SK-N-SH treated with all-trans-retinoic acid at 6 μM for 48 hours (cell line): ENCODE results near the gene KHDRBS1.

Experiments used
- ATAC-seq: fragments of 200-7000 bp; cut with Tn5 transposase; 3 replicates; pipeline ENCODE4 v1.9.1; 2020; ENCODE audit warnings: mild to moderate bottlenecking, moderate library complexity
- ARNTL ChIP-seq: fragments of 450-650 bp; formaldehyde crosslinking; IDR thresholded peaks from 2 replicates; pipeline ENCODE4 v1.5.0; 2020; ENCODE audit warnings: low read depth, mild to moderate bottlenecking, moderate library complexity, borderline replicate concordance
- BACH2 ChIP-seq: fragments of 250-450 bp; sonication (Bioruptor Pico); IDR thresholded peaks from 2 replicates; pipeline ENCODE4 v1.9.0; 2021; ENCODE audit warnings: mild to moderate bottlenecking, borderline replicate concordance
- CSDC2 ChIP-seq: fragments of 250-450 bp; sonication (Bioruptor Pico); IDR thresholded peaks from 2 replicates; pipeline ENCODE4 v1.5.0; 2020; ENCODE audit warnings: mild to moderate bottlenecking, moderate library complexity
- ESRRG ChIP-seq: fragments of 250-450 bp; sonication (Bioruptor Pico); IDR thresholded peaks from 2 replicates; pipeline ENCODE4 v1.6.1; 2021; ENCODE audit warnings: mild to moderate bottlenecking
- GLIS3 ChIP-seq: fragments of 250-450 bp; sonication (Bioruptor Pico); IDR thresholded peaks from 2 replicates; pipeline ENCODE4 v1.5.0; 2020; ENCODE audit warnings: mild to moderate bottlenecking, moderate library complexity
- ISL1 ChIP-seq: fragments of 250-450 bp; sonication (Bioruptor Pico); IDR thresholded peaks from 2 replicates; pipeline ENCODE4 v2.1.2; 2022; ENCODE audit warnings: mild to moderate bottlenecking, moderate library complexity
- OSR1 ChIP-seq: fragments of 250-450 bp; sonication (Bioruptor Pico); IDR thresholded peaks from 2 replicates; pipeline ENCODE4 v1.8.0; 2022; ENCODE audit warnings: moderate library complexity, mild to moderate bottlenecking, inconsistent platforms
- PPARA ChIP-seq: fragments of 250-450 bp; sonication (Bioruptor Pico); IDR thresholded peaks from 2 replicates; pipeline ENCODE4 v1.5.0; 2020; ENCODE audit warnings: mild to moderate bottlenecking, borderline replicate concordance
- RARB ChIP-seq: fragments of 250-450 bp; sonication (Bioruptor Pico); IDR thresholded peaks from 2 replicates; pipeline ENCODE4 v1.8.0; 2021; ENCODE audit warnings: mild to moderate bottlenecking, moderate library complexity
- SNAI2 ChIP-seq: fragments of 250-450 bp; sonication (Bioruptor Pico); IDR thresholded peaks from 2 replicates; pipeline ENCODE4 v1.5.0; 2020; ENCODE audit warnings: mild to moderate bottlenecking, moderate library complexity
- TCF4 ChIP-seq: fragments of 250-450 bp; sonication (Bioruptor Pico); IDR thresholded peaks from 2 replicates; pipeline ENCODE4 v1.8.0; 2021; ENCODE audit warnings: mild to moderate bottlenecking, moderate library complexity, borderline replicate concordance
- ZC3H10 ChIP-seq: fragments of 250-450 bp; sonication (Bioruptor Pico); IDR thresholded peaks from 2 replicates; pipeline ENCODE4 v1.5.1; 2021; ENCODE audit warnings: mild to moderate bottlenecking, moderate library complexity
- ZFP3 ChIP-seq: fragments of 250-450 bp; sonication (Bioruptor Pico); IDR thresholded peaks from 2 replicates; pipeline ENCODE4 v1.5.0; 2020; ENCODE audit warnings: mild to moderate bottlenecking, moderate library complexity
- ZFP30 ChIP-seq: fragments of 450-650 bp; formaldehyde crosslinking; IDR thresholded peaks from 2 replicates; pipeline ENCODE4 v1.5.0; 2022; ENCODE audit warnings: mild to moderate bottlenecking, moderate library complexity
- ZNF565 ChIP-seq: fragments of 450-650 bp; formaldehyde crosslinking; conservative IDR thresholded peaks from 2 replicates; pipeline ENCODE4 v1.5.0; 2020; ENCODE audit warnings: low read depth, mild to moderate bottlenecking, moderate library complexity
- ZNF70 ChIP-seq: fragments of 450-650 bp; formaldehyde crosslinking; IDR thresholded peaks from 2 replicates; pipeline ENCODE4 v1.5.0; 2020; ENCODE audit warnings: mild to moderate bottlenecking, moderate library complexity
- ZNF8 ChIP-seq: fragments of 450-650 bp; formaldehyde crosslinking; IDR thresholded peaks from 2 replicates; pipeline ENCODE4 v1.5.0; 2020; ENCODE audit warnings: mild to moderate bottlenecking, moderate library complexity
- TF ChIP-seq, protein P1 (sequence below): fragments of 250-450 bp; sonication (Bioruptor Pico); IDR thresholded peaks from 2 replicates; pipeline ENCODE4 v1.5.1; 2020; ENCODE audit warnings: low read depth, mild to moderate bottlenecking, moderate library complexity
- TF ChIP-seq, protein P2 (sequence below): fragments of 250-450 bp; sonication (Bioruptor Pico); IDR thresholded peaks from 2 replicates; pipeline ENCODE4 v1.5.1; 2021; ENCODE audit warnings: mild to moderate bottlenecking, moderate library complexity
- TF ChIP-seq, protein P3 (sequence below): fragments of 250-450 bp; sonication (Bioruptor Pico); IDR thresholded peaks from 2 replicates; pipeline ENCODE4 v1.8.0; 2021; ENCODE audit warnings: low read depth, mild to moderate bottlenecking, moderate library complexity, borderline replicate concordance
- TF ChIP-seq, protein P4 (sequence below): fragments of 250-450 bp; sonication (Bioruptor Pico); IDR thresholded peaks from 2 replicates; pipeline ENCODE4 v1.5.0; 2020; ENCODE audit warnings: mild to moderate bottlenecking, moderate library complexity

KHDRBS1 gene

DNA sequence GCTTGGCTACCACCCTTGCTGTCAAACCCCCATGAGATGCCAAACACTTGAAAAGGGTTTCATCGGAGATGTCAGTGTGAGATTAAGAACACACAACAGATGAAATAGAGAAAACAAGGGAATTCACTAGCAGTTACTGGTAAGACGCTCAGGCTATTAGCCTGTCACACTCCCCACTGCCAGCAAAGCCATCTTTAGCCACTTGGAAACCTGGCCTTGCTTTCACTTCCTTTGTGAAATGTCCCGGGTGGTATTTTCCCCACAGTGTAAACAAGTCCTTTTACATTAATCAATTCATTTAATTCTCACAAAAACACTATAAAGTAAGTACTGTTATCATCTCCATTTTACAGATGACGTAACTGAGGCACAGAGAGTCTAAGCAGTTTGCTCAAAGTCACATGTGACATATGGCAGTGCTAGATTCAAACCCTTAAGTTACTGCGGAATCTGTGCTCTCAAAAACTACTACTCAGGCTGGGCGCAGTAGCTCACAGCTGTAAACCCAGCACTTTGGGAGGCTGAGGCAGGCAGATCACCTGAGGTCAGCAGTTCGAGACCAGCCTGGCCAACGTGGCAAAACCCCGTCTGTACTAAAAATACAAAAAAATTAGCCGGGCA, 32.7 kb upstream of the KHDRBS1 start:
- no peak for TF ChIP-seq ISL1
- TF ChIP-seq, all 23 proteins: peak for 0
- no peak for ATAC-seq

DNA sequence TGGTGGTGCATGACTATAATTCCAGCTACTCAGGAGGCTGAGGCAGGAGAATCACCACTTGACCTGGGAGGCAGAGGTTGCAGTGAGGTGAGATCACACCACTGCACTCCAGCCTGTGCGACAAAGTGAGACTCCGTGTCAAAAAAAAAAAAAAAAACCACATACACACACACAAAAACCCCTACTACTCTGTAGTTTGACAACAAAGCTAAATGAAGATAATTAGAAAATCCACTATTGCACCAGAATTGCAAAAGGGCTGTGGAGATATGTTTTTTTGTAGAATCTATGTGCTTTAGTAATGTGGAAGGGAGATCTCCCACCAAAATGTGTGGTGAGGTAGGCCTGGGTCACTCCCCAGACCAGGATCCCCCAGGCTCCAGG, 32.2 kb upstream of the KHDRBS1 start:
- TF ChIP-seq, protein P1, sequence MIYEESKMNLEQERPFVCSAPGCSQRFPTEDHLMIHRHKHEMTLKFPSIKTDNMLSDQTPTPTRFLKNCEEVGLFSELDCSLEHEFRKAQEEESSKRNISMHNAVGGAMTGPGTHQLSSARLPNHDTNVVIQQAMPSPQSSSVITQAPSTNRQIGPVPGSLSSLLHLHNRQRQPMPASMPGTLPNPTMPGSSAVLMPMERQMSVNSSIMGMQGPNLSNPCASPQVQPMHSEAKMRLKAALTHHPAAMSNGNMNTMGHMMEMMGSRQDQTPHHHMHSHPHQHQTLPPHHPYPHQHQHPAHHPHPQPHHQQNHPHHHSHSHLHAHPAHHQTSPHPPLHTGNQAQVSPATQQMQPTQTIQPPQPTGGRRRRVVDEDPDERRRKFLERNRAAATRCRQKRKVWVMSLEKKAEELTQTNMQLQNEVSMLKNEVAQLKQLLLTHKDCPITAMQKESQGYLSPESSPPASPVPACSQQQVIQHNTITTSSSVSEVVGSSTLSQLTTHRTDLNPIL (CRISPR knock-in tag), result no peak
- TF ChIP-seq, protein P2, sequence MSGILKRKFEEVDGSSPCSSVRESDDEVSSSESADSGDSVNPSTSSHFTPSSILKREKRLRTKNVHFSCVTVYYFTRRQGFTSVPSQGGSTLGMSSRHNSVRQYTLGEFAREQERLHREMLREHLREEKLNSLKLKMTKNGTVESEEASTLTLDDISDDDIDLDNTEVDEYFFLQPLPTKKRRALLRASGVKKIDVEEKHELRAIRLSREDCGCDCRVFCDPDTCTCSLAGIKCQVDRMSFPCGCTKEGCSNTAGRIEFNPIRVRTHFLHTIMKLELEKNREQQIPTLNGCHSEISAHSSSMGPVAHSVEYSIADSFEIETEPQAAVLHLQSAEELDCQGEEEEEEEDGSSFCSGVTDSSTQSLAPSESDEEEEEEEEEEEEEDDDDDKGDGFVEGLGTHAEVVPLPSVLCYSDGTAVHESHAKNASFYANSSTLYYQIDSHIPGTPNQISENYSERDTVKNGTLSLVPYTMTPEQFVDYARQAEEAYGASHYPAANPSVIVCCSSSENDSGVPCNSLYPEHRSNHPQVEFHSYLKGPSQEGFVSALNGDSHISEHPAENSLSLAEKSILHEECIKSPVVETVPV, result no peak
- TF ChIP-seq ZFP3 (CRISPR knock-in tag) (no peak), TCF4 (CRISPR knock-in tag) (no peak), SNAI2 (CRISPR knock-in tag) (no peak), CSDC2 (CRISPR knock-in tag) (no peak), ZNF70 (no peak), ARNTL (no peak), ZNF8 (CRISPR knock-in tag) (no peak), ZFP30 (CRISPR knock-in tag) (no peak), PPARA (CRISPR knock-in tag) (no peak), BACH2 (CRISPR knock-in tag) (no peak)
- TF ChIP-seq, protein P3, sequence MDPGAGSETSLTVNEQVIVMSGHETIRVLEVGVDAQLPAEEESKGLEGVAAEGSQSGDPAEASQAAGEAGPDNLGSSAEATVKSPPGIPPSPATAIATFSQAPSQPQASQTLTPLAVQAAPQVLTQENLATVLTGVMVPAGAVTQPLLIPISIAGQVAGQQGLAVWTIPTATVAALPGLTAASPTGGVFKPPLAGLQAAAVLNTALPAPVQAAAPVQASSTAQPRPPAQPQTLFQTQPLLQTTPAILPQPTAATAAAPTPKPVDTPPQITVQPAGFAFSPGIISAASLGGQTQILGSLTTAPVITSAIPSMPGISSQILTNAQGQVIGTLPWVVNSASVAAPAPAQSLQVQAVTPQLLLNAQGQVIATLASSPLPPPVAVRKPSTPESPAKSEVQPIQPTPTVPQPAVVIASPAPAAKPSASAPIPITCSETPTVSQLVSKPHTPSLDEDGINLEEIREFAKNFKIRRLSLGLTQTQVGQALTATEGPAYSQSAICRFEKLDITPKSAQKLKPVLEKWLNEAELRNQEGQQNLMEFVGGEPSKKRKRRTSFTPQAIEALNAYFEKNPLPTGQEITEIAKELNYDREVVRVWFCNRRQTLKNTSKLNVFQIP (CRISPR knock-in tag), result no peak
- ATAC-seq, result no peak

DNA sequence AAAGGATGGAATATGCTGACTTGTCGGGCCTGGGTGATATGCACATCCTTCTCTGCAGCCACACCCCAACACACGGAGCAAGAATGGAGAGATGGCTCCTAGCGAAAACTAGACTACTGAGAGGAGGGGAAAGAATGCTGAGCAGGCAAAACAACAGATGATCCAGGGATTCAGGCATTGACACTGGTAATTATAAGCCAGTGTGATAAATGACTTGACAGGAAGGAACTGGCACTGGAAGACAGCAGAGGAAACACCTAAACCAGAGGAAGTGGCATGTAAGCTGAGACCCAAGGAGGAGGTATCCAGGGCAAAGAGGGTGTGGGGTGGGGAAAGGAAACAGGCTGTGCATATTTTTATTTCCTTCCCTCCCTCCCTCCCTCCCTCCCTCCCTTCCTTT, 31.7 kb upstream of the KHDRBS1 start:
- TF ChIP-seq ISL1, result no peak
- TF ChIP-seq TCF4 (CRISPR knock-in tag), result no peak
- TF ChIP-seq GLIS3 (CRISPR knock-in tag), result no peak
- TF ChIP-seq ZNF565 (CRISPR knock-in tag), result no peak
- no peak for TF ChIP-seq ZFP30 (CRISPR knock-in tag)
- no peak for TF ChIP-seq ZC3H10
- TF ChIP-seq ESRRG, result no peak
- no peak for TF ChIP-seq ZFP3 (CRISPR knock-in tag)
- TF ChIP-seq RARB (CRISPR knock-in tag), result no peak
- no peak for TF ChIP-seq BACH2 (CRISPR knock-in tag)
- TF ChIP-seq SNAI2 (CRISPR knock-in tag), result no peak
- TF ChIP-seq CSDC2 (CRISPR knock-in tag), result no peak
- TF ChIP-seq OSR1, result no peak
- TF ChIP-seq, protein P3 (CRISPR knock-in tag), result no peak
- TF ChIP-seq, protein P4, sequence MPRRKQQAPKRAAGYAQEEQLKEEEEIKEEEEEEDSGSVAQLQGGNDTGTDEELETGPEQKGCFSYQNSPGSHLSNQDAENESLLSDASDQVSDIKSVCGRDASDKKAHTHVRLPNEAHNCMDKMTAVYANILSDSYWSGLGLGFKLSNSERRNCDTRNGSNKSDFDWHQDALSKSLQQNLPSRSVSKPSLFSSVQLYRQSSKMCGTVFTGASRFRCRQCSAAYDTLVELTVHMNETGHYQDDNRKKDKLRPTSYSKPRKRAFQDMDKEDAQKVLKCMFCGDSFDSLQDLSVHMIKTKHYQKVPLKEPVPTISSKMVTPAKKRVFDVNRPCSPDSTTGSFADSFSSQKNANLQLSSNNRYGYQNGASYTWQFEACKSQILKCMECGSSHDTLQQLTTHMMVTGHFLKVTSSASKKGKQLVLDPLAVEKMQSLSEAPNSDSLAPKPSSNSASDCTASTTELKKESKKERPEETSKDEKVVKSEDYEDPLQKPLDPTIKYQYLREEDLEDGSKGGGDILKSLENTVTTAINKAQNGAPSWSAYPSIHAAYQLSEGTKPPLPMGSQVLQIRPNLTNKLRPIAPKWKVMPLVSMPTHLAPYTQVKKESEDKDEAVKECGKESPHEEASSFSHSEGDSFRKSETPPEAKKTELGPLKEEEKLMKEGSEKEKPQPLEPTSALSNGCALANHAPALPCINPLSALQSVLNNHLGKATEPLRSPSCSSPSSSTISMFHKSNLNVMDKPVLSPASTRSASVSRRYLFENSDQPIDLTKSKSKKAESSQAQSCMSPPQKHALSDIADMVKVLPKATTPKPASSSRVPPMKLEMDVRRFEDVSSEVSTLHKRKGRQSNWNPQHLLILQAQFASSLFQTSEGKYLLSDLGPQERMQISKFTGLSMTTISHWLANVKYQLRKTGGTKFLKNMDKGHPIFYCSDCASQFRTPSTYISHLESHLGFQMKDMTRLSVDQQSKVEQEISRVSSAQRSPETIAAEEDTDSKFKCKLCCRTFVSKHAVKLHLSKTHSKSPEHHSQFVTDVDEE (CRISPR knock-in tag), result no peak
- TF ChIP-seq ZNF8 (CRISPR knock-in tag), result no peak
- TF ChIP-seq, protein P1 (CRISPR knock-in tag), result no peak
- ATAC-seq, result no peak
